ENCODE data around the gene ARF6. TPM values are rescaled to one million over a fixed set of nuclear protein-coding genes. Genes with fewer than 3 reads are reported as not detected.
A peak's percentile ranks its signal among the peaks of the same experiment; 100 is the strongest.
"Not testable (repeated sequence)": the region's sequence is repeated elsewhere in the genome, so short reads cannot be mapped to it uniquely, and the experiment has no call there.

The ARF6 gene
- total RNA-seq, 3 donors from 2014 or later (not counting 1 experiment from before 2014, with no cell fraction given), result 124 to 132 (median 128) TPM

GRCh38 chr14:49870908-49871307 lies 22.0 kb upstream of the ARF6 start:
- Mint-ChIP-seq H3K36me3 (no peaks in the 10 kb centered on the region), H3K27me3 (ENCODE audit: low read depth in 2 of 2) (no peaks in the 10 kb centered on the region), H3K4me3 (no peak overlapping the region), H3K9me3 (no peaks in the 10 kb centered on the region), H3K4me1 (peaks cover 15 to 18% of the 10 kb centered on the region in 2 donors), H3K27ac (no peak overlapping the region)
- ATAC-seq (no peak), DNase-seq (no peak)
- Histone ChIP-seq H3K36me3 (ENCODE audit: control insufficient read depth, insufficient read depth, low read length) (no peaks in the 10 kb centered on the region), H3K4me3 (ENCODE audit: low read length) (no peak overlapping the region), H3K9me3 (ENCODE audit: control insufficient read depth, insufficient read depth, low read length) (no peaks in the 10 kb centered on the region), H3K27ac (ENCODE audit: low read length) (peak overlapping the region; percentile 53), H3K4me1 (ENCODE audit: control insufficient read depth, insufficient read depth, low read length) (peaks cover 14% of the 10 kb centered on the region), H3K27me3 (ENCODE audit: control insufficient read depth, insufficient read depth, low read length) (no peaks in the 10 kb centered on the region)
- intact Hi-C loops (cut with micrococcal nuclease), result no loop called here
- no peak for TF ChIP-seq CTCF (IDR thresholded peaks at IDR 0.05)
- WGBS (ENCODE audit: insufficient coverage), result 89% methylated on average over 6 of the region's 6 CpGs

- H3K9me3 Mint-ChIP-seq; intact Hi-C loops (cut with micrococcal nuclease); H3K27ac Mint-ChIP-seq; H3K27me3 ChIP-seq (ENCODE audit: control insufficient read depth, insufficient read depth, low read length); H3K9me3 ChIP-seq (ENCODE audit: control insufficient read depth, insufficient read depth, low read length); H3K4me1 ChIP-seq (ENCODE audit: control insufficient read depth, insufficient read depth, low read length); H3K4me3 ChIP-seq (ENCODE audit: low read length); H3K36me3 ChIP-seq (ENCODE audit: control insufficient read depth, insufficient read depth, low read length); H3K27me3 Mint-ChIP-seq (ENCODE audit: low read depth in 2 of 2); H3K4me3 Mint-ChIP-seq; H3K36me3 Mint-ChIP-seq; H3K27ac ChIP-seq (ENCODE audit: low read length); H3K4me1 Mint-ChIP-seq; ATAC-seq; DNase-seq: not testable (repeated sequence)
- 100% methylated on average over 5 of the region's 6 CpGs for WGBS (ENCODE audit: insufficient coverage)
Observed at GRCh38 chr14:49873548-49873947, 19.3 kb upstream of the ARF6 start.

GRCh38 chr14:49875640-49876198 lies 17.2 kb upstream of the ARF6 start:
- H3K36me3 Mint-ChIP-seq, result no peaks in the 10 kb centered on the region
- intact Hi-C loops (cut with micrococcal nuclease), result no loop called here
- no peak overlapping the region for H3K27ac Mint-ChIP-seq

GRCh38 chr14:49876563-49877127 lies 16.2 kb upstream of the ARF6 start:
- Histone ChIP-seq H3K27ac (ENCODE audit: low read length) (no peak overlapping the region), H3K4me1 (ENCODE audit: control insufficient read depth, insufficient read depth, low read length) (peaks cover 12% of the 10 kb centered on the region), H3K36me3 (ENCODE audit: control insufficient read depth, insufficient read depth, low read length) (no peaks in the 10 kb centered on the region), H3K9me3 (ENCODE audit: control insufficient read depth, insufficient read depth, low read length) (no peaks in the 10 kb centered on the region), H3K27me3 (ENCODE audit: control insufficient read depth, insufficient read depth, low read length) (no peaks in the 10 kb centered on the region), H3K4me3 (ENCODE audit: low read length) (no peak overlapping the region)
- Mint-ChIP-seq H3K36me3 (no peaks in the 10 kb centered on the region), H3K27ac (no peak overlapping the region), H3K9me3 (no peaks in the 10 kb centered on the region), H3K4me3 (no peak overlapping the region), H3K27me3 (ENCODE audit: low read depth in 2 of 2) (no peaks in the 10 kb centered on the region), H3K4me1 (peaks cover 0 to 16% of the 10 kb centered on the region in 2 donors)
- TF ChIP-seq CTCF (IDR thresholded peaks at IDR 0.05), result no peak
- DNase-seq (no peak), ATAC-seq (no peak)
- intact Hi-C loops (cut with micrococcal nuclease), result no loop called here
- 70% methylated on average over 4 of the region's 4 CpGs for WGBS (ENCODE audit: insufficient coverage)

More at GRCh38 chr14:49875640-49876198, 17.2 kb upstream of the ARF6 start:
- no peaks in the 10 kb centered on the region for H3K9me3 ChIP-seq (ENCODE audit: control insufficient read depth, insufficient read depth, low read length)
- H3K9me3 Mint-ChIP-seq, result no peaks in the 10 kb centered on the region
- H3K4me1 Mint-ChIP-seq, result peaks cover 0 to 15% of the 10 kb centered on the region in 2 donors
- 95% methylated on average over 9 of the region's 12 CpGs for WGBS (ENCODE audit: insufficient coverage)
- H3K27me3 ChIP-seq (ENCODE audit: control insufficient read depth, insufficient read depth, low read length), result no peaks in the 10 kb centered on the region
- no peak overlapping the region for H3K4me3 Mint-ChIP-seq
- DNase-seq (no peak), ATAC-seq (no peak)
- no peak overlapping the region for H3K27ac ChIP-seq (ENCODE audit: low read length)
- no peak for TF ChIP-seq CTCF (IDR thresholded peaks at IDR 0.05)
- H3K36me3 ChIP-seq (ENCODE audit: control insufficient read depth, insufficient read depth, low read length), result no peaks in the 10 kb centered on the region
- H3K27me3 Mint-ChIP-seq (ENCODE audit: low read depth in 2 of 2), result no peaks in the 10 kb centered on the region
- H3K4me1 ChIP-seq (ENCODE audit: control insufficient read depth, insufficient read depth, low read length), result peaks cover 12% of the 10 kb centered on the region
- H3K4me3 ChIP-seq (ENCODE audit: low read length), result no peak overlapping the region
